ENCODE measurements around the gene ATXN3L. TPM values are rescaled to one million over a fixed set of nuclear protein-coding genes. Genes with fewer than 3 reads are reported as not detected.

Gene ATXN3L
- total RNA-seq, 1 donor from 2014 or later = not detected

GRCh38 chrX:13334491-13334890 is 14.6 kb upstream of the ATXN3L start:
- no peaks in the 10 kb centered on the region for H3K4me1 ChIP-seq
- no peaks in the 10 kb centered on the region for H3K36me3 ChIP-seq
- no peak for DNase-seq (ENCODE audit: extremely low spot score in 2 of 2)
- TF ChIP-seq POLR2AphosphoS5 (IDR thresholded peaks at IDR 0.05; ENCODE audit: insufficient read depth in 1 of 2, low read depth in 1 of 2) = no peak
- TF ChIP-seq POLR2A (IDR thresholded peaks at IDR 0.05) = no peak
- no peaks in the 10 kb centered on the region for H3K27me3 ChIP-seq
- H3K9me3 ChIP-seq = no peaks in the 10 kb centered on the region
- H3K4me3 ChIP-seq = no peak overlapping the region
- intact Hi-C loops (cut with DNase I) = no loop called here
- H3K27ac ChIP-seq = no peak overlapping the region

DNA sequence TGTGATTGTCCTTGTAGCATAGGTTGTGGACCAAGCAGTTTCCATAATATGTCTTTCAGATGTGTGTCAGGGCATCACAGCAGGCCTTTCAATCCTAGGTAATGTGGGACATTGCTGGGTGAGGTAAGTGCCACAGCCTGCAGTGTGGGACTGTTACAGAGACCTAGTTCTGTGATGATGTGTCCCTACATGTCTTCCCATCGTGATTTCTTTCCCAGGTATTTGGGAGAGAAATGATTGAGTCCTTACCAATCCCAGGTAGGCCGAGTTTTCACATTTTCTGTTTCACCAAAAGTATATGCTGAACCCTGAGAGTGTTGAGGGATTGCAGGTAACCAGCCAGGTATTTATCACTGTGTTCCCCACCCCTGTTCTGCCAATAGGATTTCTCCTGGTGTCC is 10.6 kb upstream of the ATXN3L start:
- no peak for DNase-seq (ENCODE audit: extremely low spot score in 2 of 2)

DNA sequence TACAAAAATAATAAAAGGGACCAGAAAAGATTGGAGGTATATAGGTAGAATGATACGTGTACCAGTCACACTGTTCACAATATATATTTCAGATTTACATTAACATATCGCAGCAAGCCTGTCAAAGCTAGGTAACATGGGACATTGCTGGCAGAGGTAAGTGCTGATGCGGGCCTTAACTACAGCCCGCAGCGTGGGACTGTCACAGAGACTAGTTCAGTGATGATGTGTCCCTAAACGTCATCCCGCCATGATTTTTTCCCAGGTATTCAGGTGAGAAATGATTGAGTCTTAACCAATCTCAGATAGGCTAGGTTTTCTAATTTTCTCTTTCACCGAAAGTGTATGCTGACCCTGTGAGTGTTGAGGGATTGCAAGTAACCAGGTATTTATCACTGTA is 7.8 kb upstream of the ATXN3L start:
- Histone ChIP-seq H3K27me3 (no peaks in the 10 kb centered on the region), H3K4me1 (no peaks in the 10 kb centered on the region), H3K36me3 (no peaks in the 10 kb centered on the region), H3K9me3 (no peaks in the 10 kb centered on the region), H3K4me3 (no peak overlapping the region), H3K27ac (no peak overlapping the region)
- TF ChIP-seq CTCF (IDR thresholded peaks at IDR 0.05) = no peak
- no peak for TF ChIP-seq POLR2A (IDR thresholded peaks at IDR 0.05)
- TF ChIP-seq POLR2AphosphoS5 (IDR thresholded peaks at IDR 0.05; ENCODE audit: insufficient read depth in 1 of 2, low read depth in 1 of 2) = no peak
- DNase-seq (ENCODE audit: extremely low spot score in 2 of 2) = no peak
- intact Hi-C loops (cut with DNase I) = no loop called here

More for the DNA sequence above, 10.6 kb upstream of the ATXN3L start:
- intact Hi-C loops (cut with DNase I) = no loop called here
- Histone ChIP-seq H3K4me3 (no peak overlapping the region), H3K27ac (no peak overlapping the region), H3K9me3 (no peaks in the 10 kb centered on the region), H3K36me3 (no peaks in the 10 kb centered on the region), H3K27me3 (no peaks in the 10 kb centered on the region), H3K4me1 (no peaks in the 10 kb centered on the region)
- TF ChIP-seq POLR2AphosphoS5 (IDR thresholded peaks at IDR 0.05; ENCODE audit: insufficient read depth in 1 of 2, low read depth in 1 of 2) (no peak), CTCF (IDR thresholded peaks at IDR 0.05) (no peak), POLR2A (IDR thresholded peaks at IDR 0.05) (no peak)

GRCh38 chrX:13323241-13323640 is 3.4 kb upstream of the ATXN3L start:
- H3K36me3 ChIP-seq = no peaks in the 10 kb centered on the region
- H3K27me3 ChIP-seq = no peaks in the 10 kb centered on the region
- no peak overlapping the region for H3K4me3 ChIP-seq
- H3K9me3 ChIP-seq = no peaks in the 10 kb centered on the region
- no peak for TF ChIP-seq POLR2A (IDR thresholded peaks at IDR 0.05)
- TF ChIP-seq CTCF (IDR thresholded peaks at IDR 0.05) = no peak
- no peak for TF ChIP-seq POLR2AphosphoS5 (IDR thresholded peaks at IDR 0.05; ENCODE audit: insufficient read depth in 1 of 2, low read depth in 1 of 2)
- DNase-seq (ENCODE audit: extremely low spot score in 2 of 2) = no peak
- intact Hi-C loops (cut with DNase I) = no loop called here
- no peaks in the 10 kb centered on the region for H3K4me1 ChIP-seq
- no peak overlapping the region for H3K27ac ChIP-seq

- Histone ChIP-seq H3K36me3 (no peaks in the 10 kb centered on the region), H3K4me1 (no peaks in the 10 kb centered on the region), H3K9me3 (no peaks in the 10 kb centered on the region), H3K4me3 (no peak overlapping the region), H3K27ac (no peak overlapping the region), H3K27me3 (no peaks in the 10 kb centered on the region)
- intact Hi-C loops (cut with DNase I) = no loop called here
- DNase-seq (ENCODE audit: extremely low spot score in 2 of 2) = no peak
- TF ChIP-seq CTCF (IDR thresholded peaks at IDR 0.05) (no peak), POLR2AphosphoS5 (IDR thresholded peaks at IDR 0.05; ENCODE audit: insufficient read depth in 1 of 2, low read depth in 1 of 2) (no peak), POLR2A (IDR thresholded peaks at IDR 0.05) (no peak)
Measured at GRCh38 chrX:13317366-13317765, 2.5 kb downstream of the ATXN3L start.
